Neural cell (in vitro differentiated cells): ENCODE measurements around the gene PRICKLE2. TPM values are rescaled to one million over a fixed set of nuclear protein-coding genes. Genes with fewer than 3 reads are reported as not detected.

Experiments used
- H2AFZ ChIP-seq: fragments of 200-600, 300-800 bp; sonication (generic), shearing (Covaris generic); 2 replicates; pipeline ENCODE4 v1.6.0; 2014; ENCODE audit warnings: low read depth, mild to moderate bottlenecking, antibody characterized with exemption, low read length, moderate library complexity
- H3F3A ChIP-seq: fragments of 200-600 bp; shearing (Covaris generic); 2 replicates; pipeline ENCODE4 v1.6.1; 2016; ENCODE audit warnings: mild to moderate bottlenecking, moderate library complexity, mixed read lengths, antibody characterized with exemption, low read length; ENCODE audit not compliant: insufficient read depth, poor library complexity, severe bottlenecking
- H3K27ac ChIP-seq: fragments of 200-600, 300-800 bp; sonication (generic), shearing (Covaris generic); 2 replicates; pipeline ENCODE4 v1.5.1; 2014; ENCODE audit warnings: mild to moderate bottlenecking, low read length, moderate library complexity
- H3K27me3 ChIP-seq: fragments of 300-800, 200-600 bp; sonication (generic), shearing (Covaris generic); 2 replicates; pipeline ENCODE4 v1.6.0; 2014; ENCODE audit warnings: mild to moderate bottlenecking, low read depth, low read length, moderate library complexity; ENCODE audit not compliant: insufficient read depth
- H3K36me3 ChIP-seq: fragments of 300-800, 200-600 bp; sonication (generic), shearing (Covaris generic); 2 replicates; pipeline ENCODE4 v1.5.1; 2014; ENCODE audit warnings: mild to moderate bottlenecking, antibody characterized with exemption, low read length, moderate library complexity; ENCODE audit not compliant: insufficient read depth
- H3K4me2 ChIP-seq: fragments of 300-800, 200-600 bp; sonication (generic), shearing (Covaris generic); 2 replicates; pipeline ENCODE4 v1.6.0; 2014; ENCODE audit warnings: mild to moderate bottlenecking, low read length
- H3K4me3 ChIP-seq: fragments of 300-800, 200-600 bp; sonication (generic), shearing (Covaris generic); 2 replicates; pipeline ENCODE4 v1.5.1; 2014; ENCODE audit warnings: mild to moderate bottlenecking, low read length, moderate library complexity
- H3K79me2 ChIP-seq: fragments of 200-600 bp; shearing (Covaris generic); replicated peaks from 2 replicates; pipeline ENCODE4 v1.6.0; 2014; ENCODE audit warnings: mild to moderate bottlenecking, low read length, moderate library complexity; ENCODE audit not compliant: insufficient read depth
- H3K9ac ChIP-seq: fragments of 300-800, 200-600 bp; sonication (generic), shearing (Covaris generic); 2 replicates; pipeline ENCODE4 v1.6.1; 2016; ENCODE audit warnings: mild to moderate bottlenecking, low read length, mixed read lengths
- H3K9me2 ChIP-seq: fragments of 200-600 bp; shearing (Covaris generic); 2 replicates; pipeline ENCODE4 v1.6.1; 2016; ENCODE audit warnings: mild to moderate bottlenecking, low read length, mixed read lengths; ENCODE audit not compliant: insufficient read depth
- H3K9me3 ChIP-seq: fragments of 200-600, 300-800 bp; sonication (generic), shearing (Covaris generic); 2 replicates; pipeline ENCODE4 v1.6.1; 2016; ENCODE audit warnings: mild to moderate bottlenecking, mixed run types, low read length, moderate library complexity, mixed read lengths
- H4K20me1 ChIP-seq: fragments of 200-600 bp; shearing (Covaris generic); 2 replicates; pipeline ENCODE4 v1.6.1; 2016; ENCODE audit warnings: mild to moderate bottlenecking, mixed run types; ENCODE audit not compliant: insufficient read depth
- CTCF ChIP-seq: fragments of 450-650 bp; IDR thresholded peaks from 2 replicates; pipeline ENCODE4 v1.5.1; 2014; ENCODE audit warnings: antibody characterized with exemption, mild to moderate bottlenecking, moderate library complexity; ENCODE audit not compliant: poor library complexity, severe bottlenecking
- EP300 ChIP-seq: fragments of 450-650 bp; conservative IDR thresholded peaks from 2 replicates; pipeline ENCODE4 v1.6.1; 2014; ENCODE audit warnings: antibody characterized with exemption, mild to moderate bottlenecking, moderate library complexity; ENCODE audit not compliant: poor library complexity, severe bottlenecking
- EZH2 ChIP-seq: fragments of 200-600, 300-800 bp; shearing (Covaris generic), sonication (generic); IDR thresholded peaks from 2 replicates; pipeline ENCODE4 v1.6.1; 2014; ENCODE audit warnings: antibody characterized with exemption, low read length, borderline replicate concordance, mild to moderate bottlenecking; ENCODE audit not compliant: insufficient read depth, poor library complexity, severe bottlenecking
- MXI1 ChIP-seq: fragments of 450-650 bp; conservative IDR thresholded peaks from 2 replicates; pipeline ENCODE4 v1.6.1; 2014; ENCODE audit warnings: antibody characterized with exemption, mild to moderate bottlenecking; ENCODE audit not compliant: poor library complexity, severe bottlenecking
- POLR2AphosphoS5 ChIP-seq: IDR thresholded peaks from 2 replicates; pipeline ENCODE4 v1.6.1; 2012
- RAD21 ChIP-seq: fragments of 450-650 bp; conservative IDR thresholded peaks from 2 replicates; pipeline ENCODE4 v1.6.1; 2014; ENCODE audit warnings: antibody characterized with exemption, mild to moderate bottlenecking, moderate library complexity
- REST ChIP-seq: IDR thresholded peaks from 2 replicates; pipeline ENCODE4 v1.6.1; 2012; ENCODE audit warnings: borderline replicate concordance
- SMC3 ChIP-seq: fragments of 450-650 bp; conservative IDR thresholded peaks from 2 replicates; pipeline ENCODE4 v1.6.1; 2014; ENCODE audit warnings: antibody characterized with exemption, mild to moderate bottlenecking, moderate library complexity; ENCODE audit not compliant: poor library complexity
- TAF1 ChIP-seq: IDR thresholded peaks from 2 replicates; pipeline ENCODE4 v1.6.1; 2012; ENCODE audit warnings: low read depth
- polyA plus RNA-seq: library from polyadenylated mRNA; depleted of rRNA; stranded (reverse); fragments of >200 nt; gene quantifications from 2 replicates; pipeline ENCODE4 v1.2.3, GENCODE V29; 2014

PRICKLE2 gene
- polyA plus RNA-seq, 1 donor from 2014 or later: 8.7 TPM

GRCh38 chr3:64170270-64170669, 55.0 kb downstream of the PRICKLE2 start:
- no peak overlapping the region for H2AFZ ChIP-seq
- no peaks in the 10 kb centered on the region for H3K36me3 ChIP-seq
- no peaks in the 10 kb centered on the region for H3K79me2 ChIP-seq
- no peak overlapping the region for H3K4me3 ChIP-seq
- no peaks in the 10 kb centered on the region for H3K9me3 ChIP-seq
- H3F3A ChIP-seq: no peaks in the 10 kb centered on the region
- H3K9ac ChIP-seq: no peak overlapping the region
- H3K9me2 ChIP-seq: no peaks in the 10 kb centered on the region
- H3K27ac ChIP-seq: no peak overlapping the region
- no peak overlapping the region for H3K4me2 ChIP-seq
- no peaks in the 10 kb centered on the region for H4K20me1 ChIP-seq
- H3K27me3 ChIP-seq: no peaks in the 10 kb centered on the region
- no peak for TF ChIP-seq MXI1
- TF ChIP-seq CTCF: no peak
- no peak for TF ChIP-seq EZH2
- no peak for TF ChIP-seq SMC3
- no peak for TF ChIP-seq TAF1
- no peak for TF ChIP-seq EP300
- TF ChIP-seq POLR2AphosphoS5: no peak
- no peak for TF ChIP-seq REST
- TF ChIP-seq RAD21: no peak

- Histone ChIP-seq H3K27ac (no peak overlapping the region), H3F3A (no peaks in the 10 kb centered on the region), H3K4me3 (no peak overlapping the region), H3K79me2 (no peaks in the 10 kb centered on the region), H3K4me2 (no peak overlapping the region), H3K27me3 (no peaks in the 10 kb centered on the region), H3K9ac (no peak overlapping the region), H4K20me1 (no peaks in the 10 kb centered on the region), H3K9me3 (no peaks in the 10 kb centered on the region), H3K9me2 (no peaks in the 10 kb centered on the region), H2AFZ (no peak overlapping the region), H3K36me3 (no peaks in the 10 kb centered on the region)
- TF ChIP-seq MXI1 (no peak), EZH2 (no peak), EP300 (no peak), REST (no peak), CTCF (no peak), RAD21 (no peak), POLR2AphosphoS5 (no peak), TAF1 (no peak), SMC3 (no peak)
These were observed 57.4 kb downstream of the PRICKLE2 start for GRCh38 chr3:64167868-64168267.
